Measurements from ENCODE around the gene NSMCE3.

GRCh38 chr15:29244544-29244943, 25.1 kb downstream of the NSMCE3 start:
- TF ChIP-seq ZFP3 (CRISPR knock-in tag; IDR thresholded peaks at IDR 0.05) (no peak), OSR1 (CRISPR knock-in tag; IDR thresholded peaks at IDR 0.05) (no peak), ESRRG (CRISPR knock-in tag; IDR thresholded peaks at IDR 0.05) (no peak)

All from SK-N-SH treated with all-trans-retinoic acid at 6 μM for 48 hours (cell line).